Left hindlimb (tissue), 1 donor: ENCODE data around the gene CIDEA.
A peak's percentile ranks its signal among the peaks of the same experiment; 100 is the strongest.
"Not testable (repeated sequence)": the region's sequence is repeated elsewhere in the genome, so short reads cannot be mapped to it uniquely, and the experiment has no call there.

ENCODE experiments used
- DNase-seq: peaks from one replicate; pipeline ENCODE4 v3.0.0-alpha.2; 2018

The CIDEA gene

DNA sequence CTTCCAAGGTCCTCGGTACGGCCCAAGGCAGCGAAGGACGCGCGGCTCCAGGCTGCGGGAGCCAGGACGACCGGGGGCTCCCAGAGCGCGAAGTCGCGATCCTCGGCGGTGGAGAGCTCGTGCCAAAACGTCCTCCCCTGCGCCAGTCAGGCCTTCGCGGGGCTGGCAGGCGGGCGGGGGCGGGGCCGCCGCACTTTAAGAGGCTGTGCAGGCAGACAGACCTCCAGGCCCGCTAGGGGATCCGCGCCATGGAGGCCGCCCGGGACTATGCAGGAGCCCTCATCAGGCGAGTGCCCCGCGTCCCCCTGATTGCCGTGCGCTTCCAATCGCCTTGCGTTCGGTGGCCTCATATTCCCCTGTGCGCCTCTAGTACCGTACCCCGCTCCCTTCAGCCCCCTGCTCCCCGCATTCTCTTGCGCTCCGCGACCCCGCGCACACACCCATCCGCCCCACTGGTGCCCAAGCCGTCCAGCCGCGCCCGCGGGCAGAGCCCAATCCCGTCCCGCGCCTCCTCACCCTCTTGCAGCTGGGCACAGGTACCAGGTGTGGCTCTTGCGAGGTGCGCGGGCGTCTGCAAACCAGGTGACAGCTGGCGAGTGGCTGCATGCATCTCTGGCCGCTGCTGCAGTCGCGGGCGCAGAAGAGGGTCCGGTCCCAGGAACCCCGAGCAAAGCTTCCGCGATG is at the start of gene CIDEA:
TSS of gene CIDEA (plus strand) at position 226 of the 684 bp plus-strand sequence. CDS start at position 249, 23 bp downstream.
- no peak for DNase-seq

DNA sequence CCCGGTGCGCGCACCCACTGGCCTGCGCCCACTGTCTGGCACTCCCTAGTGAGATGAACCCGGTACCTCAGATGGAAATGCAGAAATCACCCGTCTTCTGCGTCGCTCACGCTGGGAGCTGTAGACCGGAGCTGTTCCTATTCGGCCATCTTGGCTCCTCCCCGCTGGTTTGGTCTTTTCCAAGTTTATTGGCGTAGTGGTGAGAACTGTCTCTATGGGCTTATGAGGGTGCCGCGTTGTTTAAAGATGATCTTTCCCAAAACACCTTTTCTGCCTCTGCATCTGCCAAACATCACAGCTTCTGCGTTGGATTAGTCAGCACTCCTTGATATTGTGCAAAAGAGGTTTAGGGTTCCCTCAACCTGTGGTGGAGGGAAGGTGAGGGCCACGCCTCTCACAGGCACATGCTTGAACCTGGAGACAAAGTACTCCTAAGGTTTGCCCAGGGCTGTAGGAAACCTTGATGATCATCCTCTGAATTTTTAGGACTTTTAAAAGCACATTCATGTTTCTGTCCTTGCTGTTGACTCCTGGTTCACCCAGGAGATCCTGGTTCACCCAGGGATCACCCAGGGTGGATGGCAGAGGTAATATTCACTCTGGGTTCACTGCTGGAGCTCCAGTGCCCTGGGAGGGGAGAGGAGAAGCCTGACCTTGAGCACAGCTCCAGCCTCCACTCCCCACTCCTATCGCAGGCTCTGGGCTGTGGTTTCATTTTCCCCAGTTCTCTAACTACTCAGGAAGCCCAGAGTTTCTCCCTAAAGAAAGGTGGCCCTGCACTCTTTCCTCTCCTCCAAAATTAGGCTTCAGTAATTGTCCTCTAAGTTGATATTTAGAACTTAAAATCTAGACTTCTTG is 45.6 kb upstream of the CIDEA start:
- DNase-seq: not testable (repeated sequence)

DNA sequence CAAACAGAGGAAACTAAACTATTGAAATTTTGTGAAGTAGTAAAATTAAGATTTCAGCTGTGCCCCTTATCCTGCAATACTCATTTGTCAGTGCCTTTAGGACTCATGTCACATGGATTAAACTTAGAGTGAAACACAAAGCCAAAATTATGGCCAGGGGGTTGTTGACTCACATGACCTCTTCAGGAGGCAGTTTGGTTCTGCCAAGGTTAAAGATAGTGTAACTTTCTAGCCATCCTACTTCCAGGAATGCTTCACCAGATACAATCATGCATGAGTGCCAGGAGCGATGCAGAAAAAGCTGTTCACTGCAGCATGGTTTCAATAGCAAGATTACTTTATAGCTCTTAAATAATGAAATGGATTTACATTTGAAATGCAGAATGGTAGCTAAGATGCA is 41.9 kb upstream of the CIDEA start:
- not testable (repeated sequence) for DNase-seq

DNA sequence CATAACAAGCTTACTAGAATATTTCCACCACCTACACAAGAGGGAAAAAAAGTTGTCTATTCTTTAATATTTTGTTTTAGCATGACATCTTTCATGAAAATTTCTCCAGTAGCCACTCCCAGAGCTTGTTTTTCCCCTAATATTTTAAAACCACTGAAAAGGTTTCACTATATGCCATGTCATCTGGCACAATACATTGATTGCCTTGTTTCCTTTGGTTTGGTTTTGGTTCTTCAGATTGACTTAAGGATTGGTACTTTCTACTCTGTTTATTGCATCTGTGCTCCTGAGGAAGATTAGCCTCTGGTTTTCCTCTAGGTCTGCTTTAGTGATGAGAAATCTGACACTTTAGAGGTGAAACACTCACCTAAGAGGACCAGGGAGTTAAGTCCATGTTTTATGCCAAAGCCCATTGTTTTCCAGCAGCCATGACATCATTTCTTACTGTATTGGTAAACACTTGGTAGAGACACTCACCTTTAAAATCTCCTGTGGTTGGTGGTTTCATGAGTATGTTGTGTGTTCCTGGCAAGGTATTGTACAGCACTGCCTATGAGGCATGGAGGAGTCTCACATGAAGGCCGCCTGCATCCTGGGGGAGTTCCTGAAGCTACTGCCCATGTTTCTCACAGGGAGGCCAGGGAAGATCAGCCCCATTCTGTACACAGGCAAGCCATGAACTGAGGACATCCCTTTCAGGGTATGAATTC is 39.7 kb upstream of the CIDEA start:
- DNase-seq: not testable (repeated sequence)

DNA sequence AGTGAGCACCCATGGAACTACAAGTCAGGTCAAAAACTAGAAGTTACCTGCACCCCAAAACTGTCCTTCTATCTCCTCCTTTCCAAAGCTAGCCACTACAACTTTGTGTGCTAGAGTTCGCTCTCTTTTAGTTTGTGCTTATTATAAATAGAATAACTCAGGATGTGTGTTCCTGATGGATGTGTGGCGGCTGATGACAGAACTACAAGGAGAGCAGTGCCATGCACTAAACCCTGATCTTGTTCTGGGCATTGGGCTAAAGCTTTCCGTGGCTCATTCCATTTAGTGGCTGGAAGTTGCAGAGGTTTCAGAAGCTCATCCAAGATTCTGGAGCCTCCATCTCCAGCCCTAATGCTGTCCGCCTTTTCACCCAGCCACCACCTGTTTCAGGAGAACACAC is 37.7 kb upstream of the CIDEA start:
- not testable (repeated sequence) for DNase-seq

DNA sequence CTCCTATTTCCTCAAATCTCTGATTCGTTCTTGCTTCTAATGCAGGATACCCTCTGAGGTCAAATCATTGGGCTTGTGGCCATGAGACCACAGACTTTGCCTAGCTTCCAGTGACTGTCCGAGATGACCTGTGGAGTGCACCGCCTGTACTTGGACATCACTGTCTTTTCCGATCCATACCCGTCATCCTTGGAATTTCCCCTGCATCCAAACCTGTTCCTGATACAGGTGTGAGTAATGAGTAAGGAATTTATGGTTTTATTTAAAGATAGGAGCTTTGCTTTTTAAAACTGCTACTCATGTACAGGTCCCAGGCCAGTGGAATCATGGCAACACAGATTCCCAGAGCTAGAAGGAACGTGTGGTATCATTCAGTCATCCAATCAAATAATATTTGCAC is 35.6 kb upstream of the CIDEA start:
- DNase-seq: not testable (repeated sequence)

GRCh38 chr18:12222041-12222440 is 32.1 kb upstream of the CIDEA start:
- not testable (repeated sequence) for DNase-seq

- not testable (repeated sequence) for DNase-seq
Observed at GRCh38 chr18:12223326-12223725, 30.8 kb upstream of the CIDEA start.

GRCh38 chr18:12226807-12227206 is 27.4 kb upstream of the CIDEA start:
- not testable (repeated sequence) for DNase-seq

GRCh38 chr18:12227399-12228186 is 26.6 kb upstream of the CIDEA start:
- DNase-seq: not testable (repeated sequence)

DNA sequence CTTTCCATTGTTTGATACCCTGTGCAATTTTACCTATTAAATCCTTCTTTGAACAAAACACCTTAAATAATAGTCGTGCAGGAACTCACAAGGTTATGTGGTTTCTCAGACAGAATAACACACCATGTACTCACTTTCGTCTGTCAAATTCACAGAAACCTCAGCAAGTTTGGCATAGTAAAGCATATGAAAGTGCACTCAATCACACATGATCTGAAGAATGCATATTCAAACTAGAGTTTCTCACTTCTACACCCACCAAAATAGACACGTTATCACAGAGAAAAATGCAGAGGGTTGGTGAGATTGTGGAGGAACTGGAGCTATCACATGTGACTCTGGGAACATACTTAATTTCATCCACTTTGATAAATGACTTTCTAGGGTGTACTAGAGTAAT is 25.9 kb upstream of the CIDEA start:
- DNase-seq: not testable (repeated sequence)

- not testable (repeated sequence) for DNase-seq
Observed at GRCh38 chr18:12230561-12230960, 23.6 kb upstream of the CIDEA start.

DNA sequence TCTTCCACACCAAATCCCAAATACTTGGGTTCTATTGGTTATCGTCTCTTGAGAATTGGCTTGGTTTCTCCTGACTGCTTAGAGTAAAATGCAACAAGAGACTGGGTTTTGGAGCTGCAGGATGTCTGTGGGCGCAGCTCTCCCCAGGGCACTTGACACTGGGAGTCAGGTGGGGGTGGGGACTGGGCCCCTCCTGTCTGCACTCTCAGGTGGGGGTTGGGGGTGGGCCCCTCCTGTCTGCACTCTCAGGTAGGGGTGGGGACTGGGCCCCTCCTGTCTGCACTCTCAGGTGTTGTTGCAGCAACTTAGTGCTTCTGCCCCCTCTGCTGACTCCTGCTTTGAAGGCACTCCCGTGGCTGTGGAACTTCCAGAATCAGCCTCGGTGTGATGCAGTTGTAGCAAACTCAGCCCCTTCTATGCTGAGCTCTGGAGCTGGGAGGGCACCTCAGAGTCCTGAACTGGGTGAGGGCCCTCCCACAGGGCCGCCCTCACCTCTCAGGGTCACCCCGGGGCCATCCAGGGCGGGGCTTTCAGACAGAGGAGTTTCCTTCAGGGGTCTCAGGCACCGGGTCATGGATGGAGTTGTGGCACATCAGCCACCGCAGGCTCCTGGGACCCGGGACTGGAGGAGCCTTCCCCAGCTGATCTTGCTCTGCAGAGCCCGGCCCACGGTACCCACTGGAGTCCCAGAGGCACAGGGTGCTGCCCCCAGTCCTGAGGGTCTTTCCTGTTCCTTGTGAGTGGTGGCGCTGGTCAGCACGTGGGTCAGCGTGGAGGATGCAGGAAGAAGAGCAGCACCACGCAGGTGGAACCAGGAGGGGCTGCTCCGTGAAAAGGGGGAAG is 22.9 kb upstream of the CIDEA start:
- no peak for DNase-seq

GRCh38 chr18:12231986-12232385 is 22.2 kb upstream of the CIDEA start:
- no peak for DNase-seq

DNA sequence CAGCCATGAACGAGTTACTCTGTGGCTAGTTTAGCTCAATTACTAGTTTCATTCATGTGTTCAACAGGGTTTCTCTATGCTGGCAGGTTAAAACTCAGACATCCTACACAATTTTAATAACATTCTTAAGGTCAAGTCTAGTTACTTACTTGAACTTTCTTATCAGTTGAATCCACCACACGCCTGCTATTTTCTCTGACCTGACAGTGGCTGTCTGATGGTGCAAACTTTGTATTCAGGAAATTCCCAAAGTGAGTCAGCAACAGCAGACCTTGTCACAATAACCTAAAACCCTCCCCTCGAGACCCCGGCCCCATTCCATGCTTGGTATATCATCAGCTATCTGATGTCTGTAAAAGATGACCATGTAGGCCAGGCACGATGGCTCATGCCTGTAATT is 20.8 kb upstream of the CIDEA start:
- no peak for DNase-seq

DNA sequence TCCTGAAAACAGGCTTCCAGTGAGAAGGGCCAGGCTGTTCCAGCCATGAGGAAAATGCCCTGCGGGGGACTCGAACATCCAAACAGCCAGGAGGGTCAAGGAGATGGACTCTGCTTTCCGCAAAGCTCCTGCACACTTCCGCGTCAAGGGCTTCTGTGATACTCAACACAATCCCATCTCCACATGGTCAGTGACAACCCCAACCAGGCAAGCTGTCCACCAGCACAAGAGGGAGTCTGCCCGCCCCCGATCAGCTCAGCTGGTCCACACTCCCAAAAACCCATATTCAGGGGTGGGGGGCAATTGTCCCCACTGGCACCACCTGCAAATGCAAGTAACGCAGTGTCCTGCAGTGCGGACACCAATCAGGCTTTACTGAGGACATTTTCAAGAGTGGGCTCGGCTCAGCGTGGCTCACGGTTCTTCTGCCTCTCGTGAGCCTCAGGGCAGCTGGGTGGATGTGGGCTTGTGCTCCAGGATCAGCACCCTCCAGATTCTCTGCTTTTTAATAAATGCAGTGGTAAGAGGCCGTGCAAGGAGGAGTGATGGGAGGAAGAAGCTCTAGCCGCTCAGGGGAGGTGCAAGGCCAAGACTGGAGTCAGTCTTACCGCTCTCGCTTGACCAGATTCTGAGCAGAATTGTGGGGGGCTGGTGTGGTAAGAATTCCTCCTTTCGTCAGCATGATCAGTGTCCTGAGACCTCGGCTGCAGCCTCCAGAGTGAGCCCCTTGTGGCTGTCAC is 19.5 kb upstream of the CIDEA start:
- DNase-seq: no peak

- DNase-seq: no peak
Observed at GRCh38 chr18:12236141-12236540, 18.0 kb upstream of the CIDEA start.

- peak; percentile 83 for DNase-seq
Observed at GRCh38 chr18:12236934-12237832, 17.0 kb upstream of the CIDEA start.

- no peak for DNase-seq
Observed at GRCh38 chr18:12238826-12239225, 15.3 kb upstream of the CIDEA start.

DNA sequence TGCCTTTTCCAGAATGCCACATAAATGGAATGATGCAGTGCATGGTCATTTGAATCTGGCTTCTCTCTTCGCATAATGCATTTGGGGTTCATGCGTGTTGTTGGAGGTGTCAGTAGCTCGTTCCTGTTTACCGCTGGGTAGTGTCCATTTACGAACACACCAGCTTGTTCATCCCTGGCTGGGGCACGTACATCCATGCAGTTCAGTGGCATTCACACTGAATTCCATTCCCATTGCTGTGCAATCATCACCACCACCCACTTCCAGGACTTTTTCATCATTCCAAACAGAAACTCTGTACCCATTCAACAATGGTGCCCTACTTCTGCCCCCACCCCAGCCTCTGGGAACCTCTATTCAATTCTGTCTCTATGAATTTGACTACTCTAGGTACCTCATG is 14.7 kb upstream of the CIDEA start:
- DNase-seq: no peak
